K562 (cell line): ENCODE data around the gene GTF2H4. TPM values are rescaled to one million over a fixed set of nuclear protein-coding genes. Genes with fewer than 3 reads are reported as not detected.

ENCODE experiments used
- CEBPG ChIP-seq, 3 experiments: fragments of 200-800 bp in 1 of 3; sonication (Bioruptor generic) in 1 of 3; sonication (generic) in 1 of 3; formaldehyde crosslinking in 1 of 3; IDR thresholded peaks in 2 of 3; conservative IDR thresholded peaks in 1 of 3; 2 replicates each; pipeline versions ENCODE4 v1.6.1 to v1.8.0; 2016 to 2022; ENCODE audit warnings: missing compliant biosample characterization in 2 of 3, missing genetic modification characterization in 2 of 3, mild to moderate bottlenecking in 1 of 3, missing genetic modification reagents in 1 of 3
- CHCHD3 ChIP-seq: fragments of 250-450 bp; sonication (Bioruptor Pico); IDR thresholded peaks from 2 replicates; pipeline ENCODE4 v2.1.2; 2022; ENCODE audit warnings: mild to moderate bottlenecking
- JUNB ChIP-seq: fragments of 450-650 bp; formaldehyde crosslinking; conservative IDR thresholded peaks from 2 replicates; pipeline ENCODE4 v1.4.0; 2020; ENCODE audit warnings: mild to moderate bottlenecking
- NFRKB ChIP-seq: fragments of 450-650 bp; IDR thresholded peaks from 2 replicates; pipeline ENCODE4 v1.6.1; 2016; ENCODE audit warnings: low read depth
- NFYB ChIP-seq: IDR thresholded peaks from 2 replicates; pipeline ENCODE4 v1.6.1; 2011; ENCODE audit warnings: mild to moderate bottlenecking, moderate library complexity; ENCODE audit not compliant: insufficient read length; ENCODE audit errors: extremely low read depth
- NR3C1 ChIP-seq: sonication (generic); formaldehyde crosslinking; IDR thresholded peaks from 2 replicates; pipeline ENCODE4 v1.8.1; 2022; ENCODE audit warnings: missing genetic modification reagents
- POLR2A ChIP-seq: fragments of 450-650 bp; conservative IDR thresholded peaks from 2 replicates; pipeline ENCODE4 v1.6.1; 2016
- PURB ChIP-seq: sonication (generic); formaldehyde crosslinking; IDR thresholded peaks from 2 replicates; pipeline ENCODE4 v1.9.0; 2021; ENCODE audit warnings: low read depth, mild to moderate bottlenecking, missing genetic modification reagents
- STAT5A ChIP-seq: IDR thresholded peaks from 2 replicates; pipeline ENCODE4 v1.6.1; 2012; ENCODE audit warnings: low read length, inconsistent platforms, borderline replicate concordance
- TRIM24 ChIP-seq, 2 experiments: fragments of 450-650 bp; IDR thresholded peaks; 2 replicates each; pipeline ENCODE4 v1.6.1; 2016
- ZBTB2 ChIP-seq: fragments of 450-650 bp; IDR thresholded peaks from 2 replicates; pipeline ENCODE4 v1.6.1; 2016; ENCODE audit warnings: antibody characterized with exemption
- ZBTB49 ChIP-seq: sonication (generic); formaldehyde crosslinking; IDR thresholded peaks from 2 replicates; pipeline ENCODE4 v1.8.0; 2022; ENCODE audit warnings: missing genetic modification reagents, mild to moderate bottlenecking, borderline replicate concordance
- ZFPM2 ChIP-seq: fragments of 250-450 bp; sonication (Bioruptor Pico); IDR thresholded peaks from 2 replicates; pipeline ENCODE4 v1.5.1; 2022; ENCODE audit warnings: mild to moderate bottlenecking
- ZNF124 ChIP-seq: sonication (generic); formaldehyde crosslinking; IDR thresholded peaks from 2 replicates; pipeline ENCODE4 v1.8.1; 2022; ENCODE audit warnings: missing genetic modification reagents
- ZNF146 ChIP-seq: IDR thresholded peaks from one replicate; pipeline ENCODE4 v1.6.1; 2018; ENCODE audit warnings: missing compliant biosample characterization; ENCODE audit not compliant: unreplicated experiment
- ZNF232 ChIP-seq: sonication (generic); formaldehyde crosslinking; IDR thresholded peaks from 2 replicates; pipeline ENCODE4 v1.8.0; 2022; ENCODE audit warnings: mild to moderate bottlenecking, missing genetic modification reagents
- ZNF311 ChIP-seq: fragments of 250-450 bp; sonication (Bioruptor Pico); IDR thresholded peaks from 2 replicates; pipeline ENCODE4 v1.4.0; 2020; ENCODE audit warnings: mild to moderate bottlenecking, moderate library complexity
- ZNF512 ChIP-seq: IDR thresholded peaks from 2 replicates; pipeline ENCODE4 v1.6.1; 2016; ENCODE audit warnings: missing genetic modification characterization, missing compliant biosample characterization
- ZNF668 ChIP-seq: fragments of 250-450 bp; sonication (Bioruptor Pico); IDR thresholded peaks from 2 replicates; pipeline ENCODE4 v1.8.0; 2022; ENCODE audit warnings: mild to moderate bottlenecking, inconsistent platforms
- ZNF75A ChIP-seq: fragments of 450-650 bp; formaldehyde crosslinking; IDR thresholded peaks from 2 replicates; pipeline ENCODE4 v1.4.0; 2020; ENCODE audit warnings: mild to moderate bottlenecking
- polyA plus RNA-seq, 8 experiments: library from polyadenylated mRNA; depleted of rRNA in 4 of 8; stranded (reverse) in 5 of 8; unstranded in 3 of 8; fragments of >200 nt; fragmentation: Nextera tagmentation in 2 of 8; fragmentation: Illumina TruSeq in 1 of 8; extraction: Ambion mirVana in 2 of 8; extraction: Trizol in 1 of 8; gene quantifications; 2 replicates each; pipeline versions ENCODE4 v1.2.1 to v1.2.3, GENCODE V29; 2011 to 2014; ENCODE audit warnings: inconsistent platforms in 1 of 8, missing spikeins in 1 of 8
- total RNA-seq, 7 experiments: library from RNA; depleted of rRNA in 6 of 7; stranded (reverse); fragments of >200 nt in 6 of 7; fragmentation: Illumina TruSeq in 2 of 7; extraction: Trizol in 2 of 7; gene quantifications; 2 replicates each; pipeline versions ENCODE4 v1.2.1 to v1.2.3, GENCODE V29; 2011 to 2021; ENCODE audit warnings: low replicate concordance in 1 of 7
- TF ChIP-seq, protein P1 (sequence below): fragments of 250-450 bp; sonication (Bioruptor Pico); IDR thresholded peaks from 2 replicates; pipeline ENCODE4 v1.8.0; 2022; ENCODE audit warnings: inconsistent platforms
- TF ChIP-seq, protein P2 (sequence below): sonication (generic); formaldehyde crosslinking; IDR thresholded peaks from 2 replicates; pipeline ENCODE4 v1.8.1; 2023; ENCODE audit warnings: mild to moderate bottlenecking, missing genetic modification reagents

Gene GTF2H4
- total and polyA plus RNA-seq, 9 of the 15 experiments (the other 6 are each of a cell fraction or from before 2014, with no cell fraction given), result 3.6 to 86.1 (median 39.6) TPM

GRCh38 chr6:30873137-30873640, 34.8 kb upstream of the GTF2H4 start (continued):
- no peak for TF ChIP-seq ZBTB49 (CRISPR knock-in tag)
- TF ChIP-seq NFYB, result no peak
- TF ChIP-seq TRIM24 (IDR thresholded peaks at IDR 0.05), result no peak
- peak; percentile 63 for TF ChIP-seq NFRKB
- no peak for TF ChIP-seq CEBPG (CRISPR knock-in tag; IDR thresholded peaks at IDR 0.05)
- TF ChIP-seq CEBPG (tag; conservative IDR thresholded peaks at IDR 0.05 in 1 of 2, IDR thresholded peaks at IDR 0.05 in 1 of 2), result no peak
- TF ChIP-seq, protein P1, sequence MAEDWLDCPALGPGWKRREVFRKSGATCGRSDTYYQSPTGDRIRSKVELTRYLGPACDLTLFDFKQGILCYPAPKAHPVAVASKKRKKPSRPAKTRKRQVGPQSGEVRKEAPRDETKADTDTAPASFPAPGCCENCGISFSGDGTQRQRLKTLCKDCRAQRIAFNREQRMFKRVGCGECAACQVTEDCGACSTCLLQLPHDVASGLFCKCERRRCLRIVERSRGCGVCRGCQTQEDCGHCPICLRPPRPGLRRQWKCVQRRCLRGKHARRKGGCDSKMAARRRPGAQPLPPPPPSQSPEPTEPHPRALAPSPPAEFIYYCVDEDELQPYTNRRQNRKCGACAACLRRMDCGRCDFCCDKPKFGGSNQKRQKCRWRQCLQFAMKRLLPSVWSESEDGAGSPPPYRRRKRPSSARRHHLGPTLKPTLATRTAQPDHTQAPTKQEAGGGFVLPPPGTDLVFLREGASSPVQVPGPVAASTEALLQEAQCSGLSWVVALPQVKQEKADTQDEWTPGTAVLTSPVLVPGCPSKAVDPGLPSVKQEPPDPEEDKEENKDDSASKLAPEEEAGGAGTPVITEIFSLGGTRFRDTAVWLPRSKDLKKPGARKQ, result no peak
- TF ChIP-seq POLR2A, result peak; percentile 73
- TF ChIP-seq ZNF75A (CRISPR knock-in tag), result no peak
- TF ChIP-seq ZNF124 (CRISPR knock-in tag), result no peak
- TF ChIP-seq ZNF311 (CRISPR knock-in tag), result no peak
- no peak for TF ChIP-seq ZFPM2 (CRISPR knock-in tag)
- TF ChIP-seq ZNF668 (CRISPR knock-in tag), result no peak
- TF ChIP-seq ZBTB2, result no peak
- no peak for TF ChIP-seq CHCHD3 (CRISPR knock-in tag)
- no peak for TF ChIP-seq ZNF146 (CRISPR knock-in tag)
- no peak for TF ChIP-seq NR3C1
- TF ChIP-seq JUNB (CRISPR knock-in tag), result no peak
- TF ChIP-seq ZNF232 (CRISPR knock-in tag), result no peak
- TF ChIP-seq ZNF512, result peak; percentile 26; the same call in 1 of the 2 replicates
- TF ChIP-seq PURB (CRISPR knock-in tag), result no peak
- no peak for TF ChIP-seq STAT5A
- TF ChIP-seq, protein P2, sequence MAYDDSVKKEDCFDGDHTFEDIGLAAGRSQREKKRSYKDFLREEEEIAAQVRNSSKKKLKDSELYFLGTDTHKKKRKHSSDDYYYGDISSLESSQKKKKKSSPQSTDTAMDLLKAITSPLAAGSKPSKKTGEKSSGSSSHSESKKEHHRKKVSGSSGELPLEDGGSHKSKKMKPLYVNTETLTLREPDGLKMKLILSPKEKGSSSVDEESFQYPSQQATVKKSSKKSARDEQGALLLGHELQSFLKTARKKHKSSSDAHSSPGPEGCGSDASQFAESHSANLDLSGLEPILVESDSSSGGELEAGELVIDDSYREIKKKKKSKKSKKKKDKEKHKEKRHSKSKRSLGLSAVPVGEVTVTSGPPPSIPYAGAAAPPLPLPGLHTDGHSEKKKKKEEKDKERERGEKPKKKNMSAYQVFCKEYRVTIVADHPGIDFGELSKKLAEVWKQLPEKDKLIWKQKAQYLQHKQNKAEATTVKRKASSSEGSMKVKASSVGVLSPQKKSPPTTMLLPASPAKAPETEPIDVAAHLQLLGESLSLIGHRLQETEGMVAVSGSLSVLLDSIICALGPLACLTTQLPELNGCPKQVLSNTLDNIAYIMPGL (CRISPR knock-in tag), result no peak
